LNCAP (cell line): ENCODE results near the gene TUBB3.

Experiments used
- CTCF ChIP-seq: fragments of 450-650 bp; IDR thresholded peaks from 2 replicates; pipeline ENCODE4 v1.5.1; 2017; ENCODE audit warnings: mild to moderate bottlenecking

TUBB3 gene

GRCh38 chr16:89898201-89898967 is 24.8 kb upstream of the TUBB3 start:
- TF ChIP-seq CTCF = no peak

GRCh38 chr16:89899879-89900481 is 23.2 kb upstream of the TUBB3 start:
- no peak for TF ChIP-seq CTCF

GRCh38 chr16:89900885-89901284 is 22.3 kb upstream of the TUBB3 start:
- TF ChIP-seq CTCF = no peak

- TF ChIP-seq CTCF = no peak
Observed at GRCh38 chr16:89902980-89903379, 20.2 kb upstream of the TUBB3 start.

GRCh38 chr16:89903908-89904515 is 19.1 kb upstream of the TUBB3 start:
- TF ChIP-seq CTCF = no peak

GRCh38 chr16:89904606-89905510 is 18.3 kb upstream of the TUBB3 start:
- no peak for TF ChIP-seq CTCF

- no peak for TF ChIP-seq CTCF
Observed at GRCh38 chr16:89905511-89906139, 17.5 kb upstream of the TUBB3 start.
